ENCODE measurements around the gene RNF44.

RNF44 gene

DNA sequence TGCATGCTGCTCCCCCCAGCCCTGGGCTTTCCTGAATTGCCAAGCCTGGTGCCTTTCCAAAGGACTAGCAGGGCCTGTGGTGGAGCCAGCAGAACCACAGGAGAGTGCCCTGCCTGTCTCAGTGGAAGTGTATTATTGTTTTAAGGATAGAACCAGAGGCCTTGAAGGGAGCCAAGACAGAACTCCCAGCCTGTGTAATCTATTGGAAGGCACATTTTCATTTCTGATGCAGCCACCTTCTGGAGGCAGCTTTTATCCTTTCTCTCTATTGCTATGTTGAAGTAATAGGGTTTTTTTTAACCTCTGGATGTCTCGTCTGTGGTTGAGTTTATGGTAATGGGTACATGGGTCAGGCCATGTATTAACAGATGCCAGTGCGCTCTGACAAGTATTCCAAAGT, 29.3 kb downstream of the RNF44 start:
- H3K4me3 ChIP-seq: no peak overlapping the region
- H3K27ac ChIP-seq: no peak overlapping the region
- no peak for DNase-seq (ENCODE audit: low read depth, low spot score)
- TF ChIP-seq POLR2AphosphoS5 (IDR thresholded peaks at IDR 0.05; ENCODE audit: borderline replicate concordance, low read depth, low read length) (no peak), FOXP2 (optimal IDR thresholded peaks at IDR 0.05; ENCODE audit: control extremely low read depth, extremely low read length, insufficient read depth) (no peak), EZH2 (IDR thresholded peaks at IDR 0.05) (no peak)
- H3K36me3 ChIP-seq (ENCODE audit: insufficient read depth, low read length): peaks cover 56% of the 10 kb centered on the region
- no peaks in the 10 kb centered on the region for H3K9me3 ChIP-seq (ENCODE audit: low read depth, low read length)
- no peak overlapping the region for H3K9ac ChIP-seq (ENCODE audit: insufficient read length)

DNA sequence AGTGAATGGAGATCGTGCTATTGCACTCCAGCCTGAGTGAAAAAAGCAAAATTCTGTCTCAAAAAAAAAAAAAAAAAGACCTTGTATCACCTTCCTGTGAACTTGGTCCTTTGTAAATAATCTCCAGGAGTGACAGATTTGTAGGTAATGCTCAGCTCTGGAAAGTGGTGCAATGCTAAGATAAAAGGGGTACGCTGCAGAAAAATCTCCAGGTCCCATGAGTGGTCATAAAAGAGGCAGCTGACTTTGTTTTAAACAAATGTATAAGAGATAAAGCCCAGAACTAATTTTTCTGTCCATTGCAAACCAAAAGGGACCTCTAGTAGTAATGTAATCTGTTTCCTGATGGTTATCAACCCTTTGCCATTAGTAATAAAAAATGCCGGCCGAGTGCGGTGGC, 33.7 kb downstream of the RNF44 start:
- H3K9ac ChIP-seq (ENCODE audit: insufficient read length): no peak overlapping the region
- TF ChIP-seq POLR2AphosphoS5 (IDR thresholded peaks at IDR 0.05; ENCODE audit: borderline replicate concordance, low read depth, low read length): no peak
- no peak for TF ChIP-seq EZH2 (IDR thresholded peaks at IDR 0.05)
- TF ChIP-seq FOXP2 (optimal IDR thresholded peaks at IDR 0.05; ENCODE audit: control extremely low read depth, extremely low read length, insufficient read depth): no peak
- peaks cover 85% of the 10 kb centered on the region for H3K36me3 ChIP-seq (ENCODE audit: insufficient read depth, low read length)
- no peaks in the 10 kb centered on the region for H3K9me3 ChIP-seq (ENCODE audit: low read depth, low read length)
- DNase-seq (ENCODE audit: low read depth, low spot score): no peak
- H3K4me3 ChIP-seq: no peak overlapping the region
- H3K27ac ChIP-seq: no peak overlapping the region

DNA sequence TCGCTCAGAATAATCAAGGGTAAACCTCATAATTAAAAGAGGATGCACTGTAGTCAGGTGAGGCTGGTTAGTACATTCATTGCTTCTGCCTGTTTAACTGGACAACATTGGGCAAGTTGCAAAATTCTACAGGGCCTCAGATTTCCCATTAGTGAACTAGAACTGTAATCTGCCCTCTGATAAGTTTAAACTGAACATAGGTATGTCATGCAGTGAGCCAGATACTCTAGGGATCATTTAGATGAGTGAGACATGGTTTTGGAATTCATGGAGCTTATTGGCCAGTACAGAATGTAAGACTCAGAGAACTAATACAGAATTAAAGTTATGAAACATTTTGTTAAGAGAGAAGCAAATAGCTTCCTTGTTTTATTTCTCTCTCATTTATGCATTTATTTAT, 35.9 kb downstream of the RNF44 start:
- TF ChIP-seq FOXP2 (optimal IDR thresholded peaks at IDR 0.05; ENCODE audit: control extremely low read depth, extremely low read length, insufficient read depth) (no peak), EZH2 (IDR thresholded peaks at IDR 0.05) (no peak), POLR2AphosphoS5 (IDR thresholded peaks at IDR 0.05; ENCODE audit: borderline replicate concordance, low read depth, low read length) (no peak)
- peaks cover 86% of the 10 kb centered on the region for H3K36me3 ChIP-seq (ENCODE audit: insufficient read depth, low read length)
- no peak overlapping the region for H3K4me3 ChIP-seq
- no peak overlapping the region for H3K9ac ChIP-seq (ENCODE audit: insufficient read length)
- H3K27ac ChIP-seq: no peak overlapping the region
- no peaks in the 10 kb centered on the region for H3K9me3 ChIP-seq (ENCODE audit: low read depth, low read length)
- no peak for DNase-seq (ENCODE audit: low read depth, low spot score)

DNA sequence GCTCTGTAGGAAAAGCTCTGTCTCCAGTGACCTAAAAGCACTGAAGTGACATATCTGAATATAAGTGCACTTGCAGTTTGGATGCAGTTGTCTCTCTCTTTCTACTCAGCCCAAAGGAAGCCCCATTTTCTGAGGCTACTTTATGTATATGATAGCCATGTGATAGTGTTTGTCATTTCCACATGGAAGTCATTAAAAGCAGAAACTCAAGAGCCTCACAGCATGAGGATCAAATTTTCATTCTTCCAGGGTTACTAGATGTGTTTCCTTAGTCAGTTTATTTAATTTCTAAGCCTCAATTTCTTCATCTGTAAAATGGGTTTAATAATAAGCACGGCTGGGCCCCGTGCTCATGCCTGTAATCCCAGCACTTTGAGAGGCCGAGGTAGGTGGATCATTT, 36.7 kb downstream of the RNF44 start:
- DNase-seq (ENCODE audit: low read depth, low spot score): no peak
- TF ChIP-seq EZH2 (IDR thresholded peaks at IDR 0.05) (no peak), FOXP2 (optimal IDR thresholded peaks at IDR 0.05; ENCODE audit: control extremely low read depth, extremely low read length, insufficient read depth) (no peak), POLR2AphosphoS5 (IDR thresholded peaks at IDR 0.05; ENCODE audit: borderline replicate concordance, low read depth, low read length) (no peak)
- Histone ChIP-seq H3K4me3 (no peak overlapping the region), H3K9ac (ENCODE audit: insufficient read length) (no peak overlapping the region), H3K9me3 (ENCODE audit: low read depth, low read length) (no peaks in the 10 kb centered on the region), H3K36me3 (ENCODE audit: insufficient read depth, low read length) (peaks cover 90% of the 10 kb centered on the region), H3K27ac (no peak overlapping the region)

DNA sequence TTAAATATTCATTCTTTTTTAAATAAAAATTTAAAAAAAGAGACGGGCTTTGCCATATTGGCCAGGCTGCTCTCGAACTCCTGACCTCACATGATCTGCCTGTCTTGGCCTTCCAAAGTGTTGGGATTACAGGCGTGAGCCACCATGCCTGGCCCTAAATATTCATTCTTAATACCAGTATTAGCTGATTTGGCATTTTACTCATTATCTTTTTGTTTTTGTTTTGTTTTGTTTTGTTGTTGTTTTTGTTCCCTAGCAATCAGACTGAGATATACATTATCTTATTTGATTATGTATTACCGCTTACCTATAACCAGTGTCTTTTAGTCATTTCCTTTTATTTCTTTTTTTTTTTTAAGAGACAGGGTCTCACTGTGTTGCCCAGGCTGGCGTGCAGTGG, 37.9 kb downstream of the RNF44 start:
- DNase-seq (ENCODE audit: low read depth, low spot score): no peak
- H3K27ac ChIP-seq: no peak overlapping the region
- no peak overlapping the region for H3K4me3 ChIP-seq
- TF ChIP-seq POLR2AphosphoS5 (IDR thresholded peaks at IDR 0.05; ENCODE audit: borderline replicate concordance, low read depth, low read length) (no peak), FOXP2 (optimal IDR thresholded peaks at IDR 0.05; ENCODE audit: control extremely low read depth, extremely low read length, insufficient read depth) (no peak), EZH2 (IDR thresholded peaks at IDR 0.05) (no peak)
- peaks cover 89% of the 10 kb centered on the region for H3K36me3 ChIP-seq (ENCODE audit: insufficient read depth, low read length)
- H3K9ac ChIP-seq (ENCODE audit: insufficient read length): no peak overlapping the region
- H3K9me3 ChIP-seq (ENCODE audit: low read depth, low read length): no peaks in the 10 kb centered on the region

DNA sequence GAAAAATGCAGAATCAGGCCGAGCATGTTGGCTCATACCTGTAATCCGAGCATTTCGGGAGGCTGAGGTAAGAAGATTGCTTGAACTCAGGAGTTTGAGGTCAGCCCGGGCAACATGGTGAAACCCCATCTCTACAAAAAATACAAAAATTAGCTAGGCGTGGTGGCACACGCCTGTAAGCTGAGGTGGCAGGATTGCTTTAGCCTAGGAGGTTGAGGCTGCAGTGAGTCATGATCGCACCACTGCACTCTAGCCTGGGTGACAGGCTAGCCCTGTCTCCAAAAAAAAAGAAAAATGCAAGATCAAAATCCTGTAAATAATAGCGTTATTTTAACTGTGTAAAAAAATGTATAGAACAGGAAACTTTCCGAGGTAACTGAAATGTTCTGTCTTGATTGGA, 39.4 kb downstream of the RNF44 start:
- peaks cover 94% of the 10 kb centered on the region for H3K36me3 ChIP-seq (ENCODE audit: insufficient read depth, low read length)
- no peak overlapping the region for H3K27ac ChIP-seq
- DNase-seq (ENCODE audit: low read depth, low spot score): no peak

DNA sequence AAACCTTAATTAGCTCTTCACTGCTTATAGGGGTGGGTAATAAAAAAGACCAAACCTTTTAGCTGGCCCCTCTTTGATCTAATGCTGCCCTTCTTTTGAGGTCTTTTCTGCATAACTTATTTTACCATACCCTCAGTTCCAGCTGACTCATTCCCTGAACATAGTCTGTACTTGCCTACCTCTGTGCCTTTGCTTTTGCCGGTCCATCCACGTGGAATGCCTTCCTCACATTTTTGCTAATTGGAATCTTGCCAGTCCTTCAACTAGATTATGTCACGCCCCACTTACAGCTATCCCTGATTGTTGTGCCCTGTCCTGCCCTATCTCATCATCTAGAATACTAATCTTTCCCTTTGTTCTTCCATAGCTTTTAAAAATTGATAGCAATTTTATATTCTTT, 44.8 kb downstream of the RNF44 start:
- DNase-seq (ENCODE audit: low read depth, low spot score): no peak
- no peak overlapping the region for H3K27ac ChIP-seq
- H3K36me3 ChIP-seq (ENCODE audit: insufficient read depth, low read length): peaks cover 86% of the 10 kb centered on the region

More for the DNA sequence above, 39.4 kb downstream of the RNF44 start:
- no peak for TF ChIP-seq FOXP2 (optimal IDR thresholded peaks at IDR 0.05; ENCODE audit: control extremely low read depth, extremely low read length, insufficient read depth)
- no peak for TF ChIP-seq EZH2 (IDR thresholded peaks at IDR 0.05)
- no peak for TF ChIP-seq POLR2AphosphoS5 (IDR thresholded peaks at IDR 0.05; ENCODE audit: borderline replicate concordance, low read depth, low read length)
- no peak overlapping the region for H3K9ac ChIP-seq (ENCODE audit: insufficient read length)
- no peaks in the 10 kb centered on the region for H3K9me3 ChIP-seq (ENCODE audit: low read depth, low read length)
- H3K4me3 ChIP-seq: no peak overlapping the region

DNA sequence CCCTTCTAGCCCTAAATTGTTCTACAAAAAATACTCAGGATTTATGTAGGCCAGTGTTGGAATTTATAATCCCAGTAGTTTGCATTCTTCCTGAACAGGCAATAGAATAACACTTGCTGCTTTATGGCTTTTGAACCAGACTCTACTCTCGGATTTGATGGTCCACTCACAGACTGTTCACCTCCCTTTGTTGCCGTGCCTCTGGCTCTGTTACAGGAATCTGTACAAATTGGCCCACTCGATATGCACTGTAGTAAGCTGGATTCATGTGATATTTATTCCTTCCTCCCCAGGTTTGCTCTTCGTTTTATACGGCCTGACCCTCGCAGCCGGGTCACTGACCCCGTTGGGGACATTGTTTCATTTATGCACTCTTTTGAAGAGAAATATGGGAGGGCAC, 45.3 kb downstream of the RNF44 start:
- no peak for DNase-seq (ENCODE audit: low read depth, low spot score)
- H3K27ac ChIP-seq: no peak overlapping the region

More for the DNA sequence above, 44.8 kb downstream of the RNF44 start:
- Histone ChIP-seq H3K9me3 (ENCODE audit: low read depth, low read length) (no peaks in the 10 kb centered on the region), H3K9ac (ENCODE audit: insufficient read length) (no peak overlapping the region), H3K4me3 (no peak overlapping the region)
- TF ChIP-seq FOXP2 (optimal IDR thresholded peaks at IDR 0.05; ENCODE audit: control extremely low read depth, extremely low read length, insufficient read depth): no peak
- no peak for TF ChIP-seq EZH2 (IDR thresholded peaks at IDR 0.05)
- TF ChIP-seq POLR2AphosphoS5 (IDR thresholded peaks at IDR 0.05; ENCODE audit: borderline replicate concordance, low read depth, low read length): no peak

DNA sequence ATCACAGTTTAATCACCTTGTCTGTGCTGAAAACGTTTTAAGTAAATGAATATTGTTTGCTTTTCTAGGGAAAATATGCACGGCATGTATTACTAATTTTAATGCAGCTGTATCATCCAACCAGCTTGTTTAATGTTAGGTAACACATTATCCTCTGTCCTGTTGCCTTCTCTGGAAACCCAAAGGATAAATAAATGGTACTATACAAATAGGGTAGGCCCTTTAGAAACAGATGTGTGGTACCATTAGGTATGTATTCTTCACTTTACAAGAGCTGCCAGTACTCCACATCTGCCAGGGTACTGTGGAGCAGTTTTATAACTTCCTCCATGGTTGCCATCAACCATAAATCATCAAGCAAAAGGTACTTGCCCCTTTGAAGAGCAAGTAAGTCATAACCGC, 46.1 kb downstream of the RNF44 start:
- H3K4me3 ChIP-seq: no peak overlapping the region
- H3K9ac ChIP-seq (ENCODE audit: insufficient read length): no peak overlapping the region
- no peak for DNase-seq (ENCODE audit: low read depth, low spot score)
- peaks cover 86% of the 10 kb centered on the region for H3K36me3 ChIP-seq (ENCODE audit: insufficient read depth, low read length)
- no peak overlapping the region for H3K27ac ChIP-seq
- no peaks in the 10 kb centered on the region for H3K9me3 ChIP-seq (ENCODE audit: low read depth, low read length)
- TF ChIP-seq FOXP2 (optimal IDR thresholded peaks at IDR 0.05; ENCODE audit: control extremely low read depth, extremely low read length, insufficient read depth): no peak
- no peak for TF ChIP-seq POLR2AphosphoS5 (IDR thresholded peaks at IDR 0.05; ENCODE audit: borderline replicate concordance, low read depth, low read length)
- no peak for TF ChIP-seq EZH2 (IDR thresholded peaks at IDR 0.05)

More for the DNA sequence above, 45.3 kb downstream of the RNF44 start:
- TF ChIP-seq POLR2AphosphoS5 (IDR thresholded peaks at IDR 0.05; ENCODE audit: borderline replicate concordance, low read depth, low read length) (no peak), FOXP2 (optimal IDR thresholded peaks at IDR 0.05; ENCODE audit: control extremely low read depth, extremely low read length, insufficient read depth) (no peak), EZH2 (IDR thresholded peaks at IDR 0.05) (no peak)
- Histone ChIP-seq H3K9ac (ENCODE audit: insufficient read length) (no peak overlapping the region), H3K4me3 (no peak overlapping the region), H3K36me3 (ENCODE audit: insufficient read depth, low read length) (peaks cover 86% of the 10 kb centered on the region), H3K9me3 (ENCODE audit: low read depth, low read length) (no peaks in the 10 kb centered on the region)

Measured in SK-N-MC (cell line).